NCI-H748 (cell line): ENCODE data around the gene PIEZO2.

Experiments used
- DNase-seq: peaks from one replicate; lab custom pipeline; 2025; ENCODE audit not compliant: unreplicated experiment; lab: John Stamatoyannopoulos, UW

PIEZO2 gene

DNA sequence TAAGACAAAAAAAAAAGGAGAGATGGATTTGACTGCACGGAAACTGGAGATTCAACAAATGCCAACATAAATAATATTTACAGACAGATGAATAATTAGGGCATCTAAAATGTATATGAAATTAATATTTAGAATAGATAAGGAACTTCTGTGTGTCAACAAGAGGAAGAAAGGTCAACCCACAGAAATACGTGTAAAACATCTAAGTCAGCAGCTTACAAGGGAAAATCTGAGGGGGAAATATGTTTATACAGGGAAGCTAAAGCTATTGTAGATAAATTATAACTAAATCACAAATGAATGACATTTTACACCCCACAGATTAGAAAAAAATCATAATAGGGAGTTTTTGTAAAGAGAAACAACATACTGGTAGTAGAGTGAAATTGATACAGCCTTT, 159.9 kb downstream of the PIEZO2 start:
- no peak for DNase-seq

- DNase-seq = no peak
Measured at GRCh38 chr18:10985689-10986088, 163.7 kb downstream of the PIEZO2 start.

DNA sequence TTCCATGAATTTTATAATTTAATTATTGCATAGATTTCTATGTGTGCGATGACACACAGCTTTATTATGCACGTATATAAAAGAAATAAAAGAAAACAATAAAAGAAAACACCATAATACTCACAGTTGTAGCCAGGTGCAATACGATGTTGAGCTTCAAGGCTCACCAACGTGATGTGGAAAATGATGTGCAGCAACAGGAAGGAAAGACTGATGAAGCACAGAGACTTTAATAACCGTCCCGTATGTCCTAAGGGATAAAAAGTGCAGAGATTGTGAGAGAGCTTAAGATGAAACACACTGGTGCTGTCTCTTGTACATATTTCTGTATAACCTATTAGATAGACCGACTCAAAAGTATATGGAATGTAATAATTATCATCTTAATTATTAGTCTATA, 170.0 kb downstream of the PIEZO2 start:
- no peak for DNase-seq

- no peak for DNase-seq
Measured at GRCh38 chr18:10977042-10977441, 172.3 kb downstream of the PIEZO2 start.

- no peak for DNase-seq
Measured at GRCh38 chr18:10973567-10974203, 175.7 kb downstream of the PIEZO2 start.

DNA sequence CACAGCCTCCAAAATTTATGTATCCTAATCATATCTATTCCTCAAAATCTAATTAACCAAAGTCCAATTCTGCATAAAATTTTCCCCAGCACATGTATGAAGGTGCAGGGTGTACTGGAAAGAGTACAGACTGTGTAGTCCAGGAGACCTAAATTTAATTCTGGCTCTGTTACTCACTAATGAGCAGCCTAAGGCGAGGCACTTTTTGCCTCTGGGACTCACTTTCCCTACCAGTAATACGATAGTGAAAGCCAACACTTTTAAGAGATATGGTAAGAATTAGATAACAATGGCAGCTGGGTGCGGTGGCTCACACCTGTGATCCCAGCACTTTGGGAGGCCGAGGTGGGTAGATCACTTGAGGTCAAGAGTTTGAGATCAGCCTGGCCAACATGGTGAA, 177.7 kb downstream of the PIEZO2 start:
- DNase-seq = no peak

- DNase-seq = no peak
Measured at GRCh38 chr18:10965119-10965518, 184.2 kb downstream of the PIEZO2 start.

GRCh38 chr18:10953672-10954071, 195.7 kb downstream of the PIEZO2 start:
- no peak for DNase-seq

DNA sequence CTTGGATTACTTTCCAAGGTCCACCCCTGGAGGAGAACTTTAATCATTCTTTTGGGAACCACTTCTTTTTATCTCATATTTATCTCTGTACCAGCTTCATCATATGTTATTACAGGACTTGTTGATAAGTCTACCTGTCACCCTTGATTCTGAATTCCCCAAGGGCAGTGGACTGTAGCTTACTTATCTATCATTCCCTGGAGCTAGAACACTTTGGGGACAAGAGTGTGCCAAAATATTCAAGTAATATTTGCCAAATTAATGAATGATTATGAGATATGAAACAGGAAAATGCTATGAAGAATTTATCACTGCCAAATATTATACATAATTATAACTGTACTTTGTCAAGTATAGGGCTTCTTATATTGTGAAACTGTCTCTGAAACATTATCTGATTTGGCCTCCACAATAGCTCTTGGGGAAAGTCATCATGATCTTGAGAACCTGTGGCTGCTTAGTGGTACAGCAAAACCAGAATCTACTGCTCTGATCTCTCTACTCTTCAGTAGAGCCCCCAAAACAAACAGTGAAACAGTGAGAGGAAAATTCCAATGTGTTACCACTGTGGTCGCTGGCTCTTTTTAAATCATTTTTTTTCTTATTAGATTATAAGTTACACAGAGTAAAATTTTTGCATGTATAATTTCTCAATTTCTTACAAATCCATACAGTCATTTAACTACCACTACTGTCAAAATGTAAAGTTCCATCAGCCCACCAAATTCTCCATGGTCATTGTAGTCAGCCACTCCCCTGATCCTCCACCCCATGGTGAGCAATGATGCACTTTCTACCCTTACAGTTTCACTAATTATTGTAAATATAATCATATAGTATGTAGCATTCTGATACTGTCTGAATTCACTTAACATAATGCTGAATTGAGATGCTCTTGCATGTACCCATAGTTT, 197.5 kb downstream of the PIEZO2 start:
- no peak for DNase-seq

DNA sequence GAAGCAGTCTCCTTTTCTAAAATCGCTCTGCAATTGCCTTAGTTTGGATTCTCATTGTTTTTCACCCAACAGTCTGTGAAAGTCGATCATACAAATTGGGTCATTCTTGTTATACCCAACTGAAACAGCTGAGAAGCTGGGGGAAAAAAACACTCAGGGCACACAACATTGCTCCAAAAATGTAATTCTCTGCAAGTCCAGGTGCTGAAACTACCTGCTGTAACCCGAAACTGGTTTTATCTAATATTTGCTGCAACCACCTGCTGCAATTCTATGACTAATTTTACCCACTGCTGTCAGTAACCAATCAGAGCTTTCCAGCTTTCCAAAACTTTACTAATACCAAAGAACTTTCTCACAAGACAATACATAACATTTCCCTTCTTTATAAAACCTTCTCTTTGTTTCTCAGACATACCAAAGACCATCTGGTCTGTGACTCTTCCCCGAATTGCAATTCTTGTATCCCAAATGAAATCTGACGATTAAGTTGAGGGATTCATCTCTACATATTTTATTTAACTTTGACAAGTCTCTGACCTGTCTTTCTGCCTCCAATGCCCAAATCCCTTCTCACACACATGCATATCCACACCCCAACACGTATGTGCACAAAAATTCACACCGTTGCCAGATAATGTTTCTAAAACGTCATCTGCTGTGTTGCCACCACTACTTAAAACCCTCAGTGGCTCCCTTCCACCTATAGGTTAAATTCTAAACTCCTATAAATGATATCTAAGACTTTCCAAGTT, 198.3 kb downstream of the PIEZO2 start:
- DNase-seq = no peak

GRCh38 chr18:10950080-10950875, 199.1 kb downstream of the PIEZO2 start:
- DNase-seq = no peak

DNA sequence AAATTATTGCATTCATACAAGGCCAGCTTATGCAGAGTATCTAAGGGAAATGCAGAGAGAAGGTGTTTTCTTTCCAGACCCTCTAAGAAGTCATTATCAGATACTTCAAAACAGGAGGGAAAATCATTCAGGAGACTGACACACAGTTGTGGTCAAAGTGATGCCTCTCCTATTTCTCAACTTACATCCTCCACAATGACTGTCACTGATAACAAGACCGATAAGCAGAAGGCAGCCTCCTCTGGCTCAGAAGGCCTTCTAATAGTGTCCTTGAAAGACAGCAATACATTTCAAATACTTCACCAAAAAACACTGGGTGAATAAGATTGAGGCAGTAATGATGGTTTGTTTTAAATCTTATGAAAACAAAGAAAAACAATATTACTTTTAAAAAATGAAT, 199.7 kb downstream of the PIEZO2 start:
- DNase-seq = no peak

- no peak for DNase-seq
Measured at GRCh38 chr18:10948421-10948820, 200.9 kb downstream of the PIEZO2 start.

DNA sequence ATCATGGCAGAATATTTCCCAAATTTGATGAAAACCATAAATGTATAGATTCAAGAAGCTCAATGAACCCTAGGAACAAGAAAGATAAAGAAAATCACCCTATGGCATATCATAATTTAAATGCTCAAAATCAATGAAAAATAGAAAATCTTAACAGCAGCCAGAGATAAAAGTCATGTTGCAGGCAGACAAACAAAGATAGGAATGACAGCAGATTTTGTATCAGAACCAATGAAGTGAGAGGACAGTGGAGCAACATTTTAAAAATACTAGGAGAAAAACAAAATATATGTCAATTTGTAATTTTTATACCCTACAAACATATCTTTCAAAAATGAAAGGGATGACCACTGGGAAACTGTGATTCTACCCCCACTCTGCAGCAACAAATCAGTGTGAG, 203.3 kb downstream of the PIEZO2 start:
- no peak for DNase-seq

- DNase-seq = no peak
Measured at GRCh38 chr18:10942998-10943397, 206.4 kb downstream of the PIEZO2 start.

DNA sequence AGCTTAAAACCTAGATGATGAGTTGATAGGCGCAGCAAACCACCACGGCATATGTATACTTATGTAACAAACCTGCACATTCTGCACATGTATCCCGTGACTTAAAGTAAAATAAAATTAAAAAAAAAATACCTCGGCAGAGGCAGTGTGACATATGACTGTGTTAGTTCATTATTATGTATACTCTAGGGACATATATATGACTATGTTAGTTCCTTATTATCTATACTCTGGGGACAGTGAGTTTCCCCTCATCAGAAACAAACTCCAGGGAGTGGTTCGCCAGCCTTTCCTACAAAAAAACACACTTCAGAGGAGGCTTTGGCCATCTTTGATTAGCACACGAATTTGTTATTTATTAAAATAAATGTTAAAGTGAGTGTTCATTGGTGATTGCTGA, 209.5 kb downstream of the PIEZO2 start:
- no peak for DNase-seq

- no peak for DNase-seq
Measured at GRCh38 chr18:10937743-10938640, 211.4 kb downstream of the PIEZO2 start.

DNA sequence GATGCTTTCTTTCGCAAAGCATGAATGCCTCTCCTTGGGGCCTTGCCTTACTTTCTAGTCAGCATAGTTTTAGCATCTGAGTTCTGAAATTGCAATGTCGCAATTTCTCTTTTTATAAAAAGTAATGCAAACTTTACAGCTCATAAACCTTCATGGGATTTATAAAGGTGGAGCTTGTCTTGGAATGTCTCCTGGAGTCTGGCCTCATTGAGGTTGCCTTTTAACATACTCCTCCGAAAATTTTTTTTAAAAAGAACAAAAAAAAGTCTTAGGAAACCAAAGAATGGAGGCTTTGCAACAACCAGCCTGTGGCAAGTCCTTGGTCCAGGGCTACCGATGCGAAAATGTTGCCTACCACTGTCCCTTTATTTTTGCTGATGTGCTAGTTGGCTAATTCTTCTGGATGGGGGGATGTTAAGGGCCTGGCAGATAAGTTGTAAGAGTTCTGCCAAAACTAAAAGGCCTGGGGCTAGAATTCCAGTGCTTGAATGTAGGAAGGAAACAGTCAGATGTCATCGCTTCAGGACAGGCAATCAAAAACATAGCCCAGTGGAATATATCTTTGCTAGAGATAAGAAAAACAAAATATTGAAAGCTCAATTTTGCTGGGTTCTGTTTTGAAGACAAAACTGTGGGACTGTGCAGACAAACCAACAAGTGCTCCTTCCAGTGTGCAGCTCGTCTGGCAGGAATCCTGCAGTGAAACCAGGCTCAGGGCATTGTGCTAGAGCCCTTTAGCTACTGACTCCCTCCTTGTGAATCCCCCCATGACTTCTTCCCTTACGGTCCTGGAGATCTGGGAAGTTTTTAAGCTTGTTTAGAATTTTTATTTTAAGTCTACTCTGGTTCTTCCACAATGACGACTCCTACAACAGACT, 213.0 kb downstream of the PIEZO2 start:
- no peak for DNase-seq

GRCh38 chr18:10935588-10935987, 213.8 kb downstream of the PIEZO2 start:
- DNase-seq = no peak
